ENCODE data around the gene FXYD7. TPM values are rescaled to one million over a fixed set of nuclear protein-coding genes. Genes with fewer than 3 reads are reported as not detected.

The FXYD7 gene
- total RNA-seq, 1 donor = 1.4 TPM

- Histone ChIP-seq H3K4me1 (ENCODE audit: insufficient read depth, low read length) (peaks cover 51% of the 10 kb centered on the region), H3K9me3 (ENCODE audit: low read depth, low read length) (no peaks in the 10 kb centered on the region), H3K27me3 (ENCODE audit: insufficient read depth, low read length) (no peaks in the 10 kb centered on the region), H3K4me3 (ENCODE audit: low read length) (no peak overlapping the region)
Observed at GRCh38 chr19:35156673-35157014, 13.6 kb downstream of the FXYD7 start.

GRCh38 chr19:35157431-35157830, 14.4 kb downstream of the FXYD7 start:
- no peaks in the 10 kb centered on the region for H3K9me3 ChIP-seq (ENCODE audit: low read depth, low read length)
- peaks cover 43% of the 10 kb centered on the region for H3K4me1 ChIP-seq (ENCODE audit: insufficient read depth, low read length)
- no peak overlapping the region for H3K4me3 ChIP-seq (ENCODE audit: low read length)
- no peaks in the 10 kb centered on the region for H3K27me3 ChIP-seq (ENCODE audit: insufficient read depth, low read length)

DNA sequence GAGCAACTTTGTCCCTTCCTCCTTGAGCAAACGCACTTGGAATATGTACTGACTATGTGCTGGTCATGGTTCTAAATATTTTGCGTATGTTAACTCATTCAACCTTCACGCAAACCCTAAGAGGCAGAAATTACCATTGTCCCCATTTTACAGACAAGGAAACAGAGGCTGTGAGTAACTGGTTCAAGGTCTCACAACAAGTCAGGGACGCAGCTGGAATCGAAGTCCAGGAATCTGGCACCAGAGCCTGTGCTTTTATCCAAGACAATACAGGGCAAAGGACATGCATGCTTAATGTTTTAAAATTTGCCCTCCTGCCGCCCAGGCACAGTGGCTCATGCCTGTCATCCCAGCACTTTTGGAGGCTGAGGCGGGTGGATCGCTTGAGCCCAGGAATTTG, 16.6 kb downstream of the FXYD7 start:
- H3K9me3 ChIP-seq (ENCODE audit: low read depth, low read length) = no peaks in the 10 kb centered on the region
- peaks cover 28% of the 10 kb centered on the region for H3K4me1 ChIP-seq (ENCODE audit: insufficient read depth, low read length)
- H3K27me3 ChIP-seq (ENCODE audit: insufficient read depth, low read length) = no peaks in the 10 kb centered on the region
- no peak overlapping the region for H3K4me3 ChIP-seq (ENCODE audit: low read length)

DNA sequence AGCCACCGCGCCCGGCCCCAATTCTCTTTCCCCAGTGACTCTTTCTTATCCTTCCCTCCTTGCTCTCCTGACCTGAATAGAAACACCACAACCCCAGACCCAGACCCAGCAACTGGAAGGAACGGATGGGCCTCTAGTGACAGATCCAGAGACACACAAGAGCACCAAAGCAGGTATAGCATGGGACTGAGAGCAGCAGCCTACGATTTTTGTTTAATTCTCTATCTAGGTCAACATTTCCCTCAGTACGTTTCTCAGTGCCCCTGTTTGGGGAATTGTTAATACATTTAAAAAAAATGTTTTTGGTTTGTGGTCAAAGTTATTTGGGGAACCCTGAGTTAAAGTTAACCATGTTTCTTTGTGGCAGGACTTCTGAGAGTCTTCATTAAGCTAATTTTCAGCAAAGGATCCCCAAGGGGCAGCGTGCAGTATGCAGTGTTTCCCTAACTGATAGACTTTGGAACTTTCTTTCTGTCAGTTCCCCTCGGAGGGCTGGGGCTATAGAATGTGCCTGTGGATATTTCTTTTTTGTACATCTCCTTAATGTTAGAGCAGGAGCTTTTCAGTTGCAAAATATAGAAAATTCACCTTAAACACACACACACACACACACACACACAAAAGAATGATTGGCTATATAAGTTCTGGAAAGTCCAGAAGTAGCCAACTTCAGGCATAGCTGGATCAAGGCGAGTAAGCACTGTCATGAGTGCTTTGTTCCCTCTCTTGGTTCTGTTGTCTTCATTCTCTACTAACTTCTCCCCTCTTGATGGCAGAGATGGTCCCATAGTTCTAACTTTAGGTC, 17.8 kb downstream of the FXYD7 start:
- H3K9me3 ChIP-seq (ENCODE audit: low read depth, low read length) = no peaks in the 10 kb centered on the region
- no peaks in the 10 kb centered on the region for H3K27me3 ChIP-seq (ENCODE audit: insufficient read depth, low read length)
- no peak overlapping the region for H3K4me3 ChIP-seq (ENCODE audit: low read length)
- peaks cover 22% of the 10 kb centered on the region for H3K4me1 ChIP-seq (ENCODE audit: insufficient read depth, low read length)

- Histone ChIP-seq H3K4me3 (ENCODE audit: low read length) (no peak overlapping the region), H3K27me3 (ENCODE audit: insufficient read depth, low read length) (no peaks in the 10 kb centered on the region), H3K4me1 (ENCODE audit: insufficient read depth, low read length) (peaks cover 17% of the 10 kb centered on the region), H3K9me3 (ENCODE audit: low read depth, low read length) (no peaks in the 10 kb centered on the region)
Observed at GRCh38 chr19:35161434-35161743, 18.3 kb downstream of the FXYD7 start.

DNA sequence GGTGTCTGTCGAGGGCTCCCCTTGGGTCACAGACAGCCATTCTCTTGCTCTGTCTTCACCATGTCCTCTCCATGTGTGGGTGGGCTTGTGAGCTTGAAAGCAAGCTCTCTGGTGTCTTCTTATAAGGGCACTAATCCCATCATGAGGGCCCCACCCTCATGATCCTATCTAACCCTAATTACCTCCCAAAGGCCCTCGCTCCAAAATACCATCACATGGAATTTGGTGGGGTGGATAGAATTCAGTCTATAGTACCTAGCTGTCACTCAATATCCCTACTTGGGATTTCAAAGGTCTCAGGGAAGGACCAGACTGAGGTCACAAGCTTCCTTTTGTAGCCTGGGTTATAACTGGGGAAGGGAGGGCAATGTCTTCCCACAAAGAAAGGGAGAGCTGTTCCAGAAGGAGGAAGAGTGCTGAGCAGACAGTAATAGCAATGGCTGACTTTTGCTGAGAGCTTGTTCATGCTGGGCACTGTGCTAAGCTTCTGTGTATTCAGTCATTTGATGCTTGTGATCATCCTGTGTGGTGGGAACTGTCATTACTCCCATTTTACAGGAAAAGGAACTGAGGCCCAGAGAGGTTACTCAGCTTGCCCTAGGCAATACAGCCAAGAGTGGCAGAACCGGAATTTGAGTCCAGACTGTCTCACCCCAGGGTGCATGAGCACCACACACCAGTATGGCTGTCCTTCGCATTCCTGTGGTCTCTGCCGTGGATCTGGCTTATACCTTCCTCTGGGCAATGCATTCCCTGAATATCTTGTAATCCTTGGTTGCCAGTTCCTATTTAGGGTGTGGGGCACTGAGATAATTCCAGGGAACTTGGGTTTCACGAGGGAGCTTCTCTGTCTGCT, 19.6 kb downstream of the FXYD7 start:
- Histone ChIP-seq H3K4me3 (ENCODE audit: low read length) (no peak overlapping the region), H3K9me3 (ENCODE audit: low read depth, low read length) (no peaks in the 10 kb centered on the region), H3K27me3 (ENCODE audit: insufficient read depth, low read length) (no peaks in the 10 kb centered on the region), H3K4me1 (ENCODE audit: insufficient read depth, low read length) (peaks cover 20% of the 10 kb centered on the region)

DNA sequence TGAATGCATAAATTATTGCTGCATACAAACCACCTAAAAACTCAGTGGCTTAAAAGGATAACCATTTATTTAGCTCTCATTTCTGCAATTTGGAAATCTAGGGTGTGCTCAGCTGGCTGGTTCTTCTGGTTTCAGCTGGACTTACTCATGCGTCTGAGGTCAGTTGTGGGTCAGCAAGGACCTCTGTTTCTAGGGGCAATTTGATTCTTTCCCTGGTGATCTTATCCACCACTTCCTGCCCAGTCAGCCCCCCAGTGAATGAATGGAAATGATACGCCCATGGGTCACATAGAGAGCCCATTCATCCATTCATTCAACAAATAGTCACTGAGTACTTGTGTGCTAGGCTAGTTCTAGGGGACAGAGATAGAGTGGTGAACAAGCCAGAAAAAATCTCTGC, 21.4 kb downstream of the FXYD7 start:
- Histone ChIP-seq H3K4me3 (ENCODE audit: low read length) (no peak overlapping the region), H3K4me1 (ENCODE audit: insufficient read depth, low read length) (peaks cover 26% of the 10 kb centered on the region), H3K9me3 (ENCODE audit: low read depth, low read length) (no peaks in the 10 kb centered on the region), H3K27me3 (ENCODE audit: insufficient read depth, low read length) (no peaks in the 10 kb centered on the region)

DNA sequence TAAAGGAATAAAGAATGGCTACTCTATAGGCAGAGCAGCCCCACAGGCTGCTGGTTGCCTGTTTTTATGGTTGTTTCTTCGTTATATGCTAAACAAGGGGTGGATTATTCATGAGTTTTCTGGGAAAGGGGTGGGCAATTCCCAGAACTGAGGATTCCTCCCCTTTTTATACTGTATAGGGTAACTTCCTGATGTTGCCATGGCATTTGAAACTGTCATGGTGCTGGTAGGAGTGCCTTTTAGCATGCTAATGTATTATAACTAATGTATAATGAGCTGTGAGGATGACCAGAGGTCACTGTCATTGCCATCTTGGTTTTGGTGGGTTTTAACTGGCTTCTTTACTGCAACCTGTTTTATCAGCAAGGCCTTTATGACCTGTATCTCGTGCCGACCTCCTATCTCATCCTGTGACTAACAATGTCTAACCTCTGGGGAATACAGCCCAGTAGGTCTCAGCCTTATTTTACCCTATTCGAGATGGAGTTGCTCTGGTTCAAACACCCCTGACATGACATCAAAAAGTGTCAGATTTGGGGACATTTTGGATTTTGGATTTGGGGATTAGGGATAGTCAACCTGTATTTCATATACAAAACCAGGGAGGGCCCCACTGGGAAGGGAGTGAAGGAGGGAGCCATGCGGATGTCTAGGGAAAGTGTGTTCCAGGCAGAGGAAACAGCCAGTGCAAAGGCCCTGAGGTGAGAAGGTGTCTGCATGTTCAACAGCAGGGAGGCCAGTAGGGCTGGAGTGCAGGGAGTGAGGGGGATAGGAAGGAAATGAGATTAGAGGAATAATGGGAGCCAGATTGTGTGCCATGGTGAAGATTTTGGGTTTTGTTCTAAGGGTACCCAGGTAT, 22.4 kb downstream of the FXYD7 start:
- Histone ChIP-seq H3K4me1 (ENCODE audit: insufficient read depth, low read length) (peaks cover 31% of the 10 kb centered on the region), H3K27me3 (ENCODE audit: insufficient read depth, low read length) (no peaks in the 10 kb centered on the region), H3K9me3 (ENCODE audit: low read depth, low read length) (no peaks in the 10 kb centered on the region), H3K4me3 (ENCODE audit: low read length) (no peak overlapping the region)

DNA sequence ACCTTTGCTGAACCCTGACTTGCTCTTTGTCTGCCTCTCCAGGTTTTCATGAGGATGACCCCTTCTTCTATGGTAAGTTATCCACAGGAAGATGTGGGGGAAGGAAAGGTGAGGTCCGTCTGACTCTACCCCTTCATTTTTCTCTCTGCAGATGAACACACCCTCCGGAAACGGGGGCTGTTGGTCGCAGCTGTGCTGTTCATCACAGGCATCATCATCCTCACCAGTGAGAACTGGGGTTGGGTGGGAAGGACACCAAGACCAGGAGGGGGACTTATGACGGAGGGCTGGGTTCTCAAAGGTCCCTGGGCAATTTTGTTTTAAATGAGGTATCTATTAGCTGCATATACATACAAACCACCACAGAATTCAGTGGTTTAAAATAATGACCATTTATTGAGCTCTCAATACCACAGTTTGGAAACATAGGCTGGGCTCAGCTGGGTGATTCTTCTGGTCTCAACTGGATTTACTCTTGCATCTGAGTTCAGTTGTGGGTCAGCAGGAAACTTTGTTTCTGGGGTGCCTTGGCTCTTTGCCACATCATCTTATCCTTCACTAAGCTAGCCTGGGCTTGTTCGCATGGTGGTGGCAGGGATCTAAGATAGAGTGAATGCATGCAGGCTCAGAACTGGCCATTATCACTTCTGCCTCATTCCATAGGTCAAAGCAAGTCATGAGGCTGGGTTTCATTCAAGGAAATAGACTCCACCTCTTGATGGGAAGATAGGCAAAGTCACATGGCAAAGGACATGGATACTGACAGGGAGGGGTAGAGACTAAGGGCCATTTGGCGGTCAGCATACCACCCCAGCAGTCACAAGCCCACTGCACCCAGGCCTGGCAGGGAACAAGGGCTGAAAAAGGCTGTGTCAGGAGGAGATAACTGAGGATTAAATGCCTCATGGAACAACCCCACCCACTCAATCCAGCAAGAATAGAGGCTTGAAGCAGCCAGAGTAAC, 23.3 kb downstream of the FXYD7 start:
- H3K27me3 ChIP-seq (ENCODE audit: insufficient read depth, low read length) = no peaks in the 10 kb centered on the region
- peaks cover 37% of the 10 kb centered on the region for H3K4me1 ChIP-seq (ENCODE audit: insufficient read depth, low read length)
- no peaks in the 10 kb centered on the region for H3K9me3 ChIP-seq (ENCODE audit: low read depth, low read length)
- no peak overlapping the region for H3K4me3 ChIP-seq (ENCODE audit: low read length)

DNA sequence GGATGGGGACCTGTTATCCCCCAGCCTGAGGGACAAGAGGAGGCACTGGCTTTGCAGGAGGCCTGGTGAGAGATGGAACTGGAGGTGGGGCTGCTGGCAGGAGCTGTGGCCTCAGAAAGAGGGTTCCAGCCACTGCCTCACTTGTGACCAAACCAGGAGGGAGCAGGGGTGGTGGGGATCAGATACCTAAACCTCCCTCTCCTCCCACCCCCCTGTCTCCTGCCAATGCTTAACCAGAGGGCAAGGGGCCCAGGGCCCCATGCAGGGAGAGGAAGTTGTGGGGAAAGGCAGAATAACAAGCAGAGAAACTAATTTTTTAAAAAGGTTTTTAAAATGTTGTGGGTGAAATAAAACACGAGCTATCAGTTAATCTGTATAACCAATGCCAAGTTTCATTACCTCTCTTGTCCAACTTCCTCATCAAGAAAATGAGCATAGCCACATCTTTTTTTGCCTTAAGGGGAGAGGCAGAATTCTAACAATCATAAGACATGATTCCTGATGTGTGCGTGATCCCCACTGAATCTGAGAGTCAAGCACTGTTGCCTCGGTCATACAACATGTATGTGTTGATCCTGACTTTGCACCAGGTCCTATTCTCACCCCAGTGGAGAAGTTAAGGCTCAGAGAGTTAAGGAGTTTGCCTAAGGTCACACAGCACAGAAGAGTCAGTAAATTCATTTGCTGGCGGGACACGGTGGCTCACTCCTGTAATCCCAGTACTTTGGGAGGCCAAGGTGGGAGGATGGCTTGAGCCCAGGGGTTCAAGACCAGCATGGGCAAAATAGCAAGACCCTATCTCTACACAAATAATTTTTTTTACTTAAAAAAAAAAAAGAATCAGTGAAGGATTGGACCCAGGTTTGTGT, 24.4 kb downstream of the FXYD7 start:
- Histone ChIP-seq H3K27me3 (ENCODE audit: insufficient read depth, low read length) (no peaks in the 10 kb centered on the region), H3K9me3 (ENCODE audit: low read depth, low read length) (no peaks in the 10 kb centered on the region), H3K4me1 (ENCODE audit: insufficient read depth, low read length) (peaks cover 48% of the 10 kb centered on the region), H3K4me3 (ENCODE audit: low read length) (no peak overlapping the region)

DNA sequence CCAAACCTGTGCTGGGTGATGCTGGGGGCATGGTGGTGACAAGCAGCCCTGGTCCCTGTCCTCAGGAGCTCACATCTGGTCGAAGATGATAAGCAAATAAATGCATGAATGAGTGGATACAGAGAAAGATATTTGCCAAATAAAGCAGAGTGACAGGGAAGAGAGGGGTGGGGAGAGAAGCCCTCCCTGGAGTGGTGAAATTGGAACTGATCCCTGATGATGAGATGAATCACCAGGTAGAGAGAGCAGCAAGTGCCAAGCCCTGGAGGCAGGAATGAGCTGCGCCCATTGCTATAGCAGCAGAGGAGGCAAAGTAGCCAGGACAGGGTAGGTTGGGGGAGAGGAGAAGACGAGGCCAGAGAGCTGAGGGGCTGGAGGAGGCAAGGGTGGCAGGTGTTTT, 25.1 kb downstream of the FXYD7 start:
- no peak overlapping the region for H3K4me3 ChIP-seq (ENCODE audit: low read length)
- peaks cover 53% of the 10 kb centered on the region for H3K4me1 ChIP-seq (ENCODE audit: insufficient read depth, low read length)
- no peaks in the 10 kb centered on the region for H3K27me3 ChIP-seq (ENCODE audit: insufficient read depth, low read length)
- H3K9me3 ChIP-seq (ENCODE audit: low read depth, low read length) = no peaks in the 10 kb centered on the region

DNA sequence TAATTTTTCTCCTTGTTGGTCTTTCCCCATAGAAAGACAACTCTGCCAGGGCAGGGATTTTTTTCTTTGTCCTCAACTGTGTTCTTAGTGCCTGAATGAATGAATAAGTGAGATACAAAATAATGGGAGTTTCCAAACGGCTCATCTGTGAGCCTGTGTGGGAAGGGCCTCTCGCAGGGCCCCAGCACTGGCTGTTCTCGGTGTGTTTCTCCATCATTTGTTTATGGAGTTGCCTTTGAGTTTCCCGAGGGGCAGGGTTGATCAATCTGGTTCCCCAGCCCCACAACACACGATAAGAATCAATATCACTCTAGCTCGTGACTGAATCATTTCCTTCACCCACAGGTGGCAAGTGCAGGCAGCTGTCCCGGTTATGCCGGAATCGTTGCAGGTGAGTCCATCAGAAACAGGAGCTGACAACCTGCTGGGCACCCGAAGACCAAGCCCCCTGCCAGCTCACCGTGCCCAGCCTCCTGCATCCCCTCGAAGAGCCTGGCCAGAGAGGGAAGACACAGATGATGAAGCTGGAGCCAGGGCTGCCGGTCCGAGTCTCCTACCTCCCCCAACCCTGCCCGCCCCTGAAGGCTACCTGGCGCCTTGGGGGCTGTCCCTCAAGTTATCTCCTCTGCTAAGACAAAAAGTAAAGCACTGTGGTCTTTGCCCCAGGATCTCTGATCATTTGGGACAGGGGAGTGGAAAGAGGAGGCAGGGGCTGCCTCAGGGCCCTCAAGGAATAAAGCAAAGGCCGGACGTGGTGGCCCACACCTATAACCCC, 26.4 kb downstream of the FXYD7 start:
- Histone ChIP-seq H3K4me1 (ENCODE audit: insufficient read depth, low read length) (peaks cover 53% of the 10 kb centered on the region), H3K4me3 (ENCODE audit: low read length) (no peak overlapping the region), H3K9me3 (ENCODE audit: low read depth, low read length) (no peaks in the 10 kb centered on the region), H3K27me3 (ENCODE audit: insufficient read depth, low read length) (no peaks in the 10 kb centered on the region)

Data from mononuclear cell (primary cell).